ENCODE data around the gene GPR68.

GPR68 gene

GRCh38 chr14:91284791-91285548 lies 40.5 kb upstream of the GPR68 start (continued):
- TF ChIP-seq PRDM4 (tag by site-specific recombination; IDR thresholded peaks at IDR 0.05), result peak; percentile 98
- TF ChIP-seq ZBTB11 (tag by site-specific recombination; conservative IDR thresholded peaks at IDR 0.05; ENCODE audit: low read depth), result peak; percentile 68
- TF ChIP-seq OVOL3 (tag by site-specific recombination; IDR thresholded peaks at IDR 0.05), result peak; percentile 86; the same call in 1 of the 2 replicates
- no peak for TF ChIP-seq ZNF112 (tag by site-specific recombination; IDR thresholded peaks at IDR 0.05)
- no peak for TF ChIP-seq ZNF155 (tag by site-specific recombination; IDR thresholded peaks at IDR 0.05)
- TF ChIP-seq TCF7L2 (IDR thresholded peaks at IDR 0.05; ENCODE audit: borderline replicate concordance, low read depth, low read length), result peak; percentile 67
- peak; percentile 80 for TF ChIP-seq HOXD13 (CRISPR knock-in tag; IDR thresholded peaks at IDR 0.05; ENCODE audit: borderline replicate concordance)
- peak; percentile 71; the same call in 1 of the 2 replicates for TF ChIP-seq KLF7 (tag by site-specific recombination; IDR thresholded peaks at IDR 0.05; ENCODE audit: borderline replicate concordance)
- no peak for TF ChIP-seq ZNF19 (tag by site-specific recombination; IDR thresholded peaks at IDR 0.05; ENCODE audit: low read depth)
- TF ChIP-seq ZNF488 (tag by site-specific recombination; IDR thresholded peaks at IDR 0.05), result peak; percentile 82; the same call in 1 of the 2 replicates
- TF ChIP-seq ZNF548 (tag by site-specific recombination; IDR thresholded peaks at IDR 0.05), result no peak
- peak; percentile 69; the same call in 1 of the 2 replicates for TF ChIP-seq ZNF501 (tag by site-specific recombination; IDR thresholded peaks at IDR 0.05)
- no peak for TF ChIP-seq ZNF175 (tag by site-specific recombination; IDR thresholded peaks at IDR 0.05)
- TF ChIP-seq ZBTB20 (tag by site-specific recombination; IDR thresholded peaks at IDR 0.05), result no peak
- peak; percentile 93 for TF ChIP-seq ZEB2 (tag by site-specific recombination; IDR thresholded peaks at IDR 0.05)
- TF ChIP-seq ZSCAN5A (tag by site-specific recombination; IDR thresholded peaks at IDR 0.05), result 0 out of 2 replicates have a peak, but pooled peaks have one; percentile 46
- TF ChIP-seq ZNF416 (tag by site-specific recombination; IDR thresholded peaks at IDR 0.05), result no peak
- TF ChIP-seq SP7 (tag by site-specific recombination; IDR thresholded peaks at IDR 0.05), result peak; percentile 91
